Measurements from ENCODE around the gene TMED7. TPM values are rescaled to one million over a fixed set of nuclear protein-coding genes. Genes with fewer than 3 reads are reported as not detected.

The TMED7 gene
- total RNA-seq, 1 experiment from 2014 or later = 86.5 TPM

DNA sequence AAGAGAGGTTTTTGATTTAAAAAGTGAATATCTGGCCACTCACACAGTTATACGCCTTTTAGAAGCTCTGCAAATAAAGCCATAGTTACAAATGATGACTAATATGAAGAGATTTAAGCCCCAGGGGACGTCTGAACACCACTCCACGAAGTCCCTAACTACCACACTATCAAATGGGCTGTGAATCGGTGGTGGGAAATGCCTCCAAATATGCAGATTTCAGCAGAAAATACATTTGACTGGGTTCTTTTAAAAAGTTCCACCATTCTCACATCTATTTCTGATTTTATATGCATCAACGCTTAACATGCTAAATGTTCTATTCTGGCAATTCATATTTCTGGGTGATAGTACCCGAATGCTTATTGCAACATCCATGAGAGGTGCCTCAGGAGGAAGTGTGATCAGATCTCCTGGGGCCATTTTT is 46.1 kb downstream of the TMED7 start:
- 0 out of 2 replicates have a peak, but pooled peaks cover 3% of the 10 kb centered on the region for H3K4me1 Mint-ChIP-seq
- peaks cover 12% of the 10 kb centered on the region for H3K9me3 Mint-ChIP-seq
- ChIA-PET CTCF (no interaction called here), POLR2A (no interaction called here)
- ATAC-seq (no peak), DNase-seq (ENCODE audit: low spot score) (no peak)
- H3K36me3 Mint-ChIP-seq = peaks cover 4% of the 10 kb centered on the region
- H3K27me3 Mint-ChIP-seq (ENCODE audit: low read depth) = no peaks in the 10 kb centered on the region
- no peak overlapping the region for H3K27ac Mint-ChIP-seq
- H3K4me3 Mint-ChIP-seq = no peak overlapping the region
- TF ChIP-seq, protein P1, sequence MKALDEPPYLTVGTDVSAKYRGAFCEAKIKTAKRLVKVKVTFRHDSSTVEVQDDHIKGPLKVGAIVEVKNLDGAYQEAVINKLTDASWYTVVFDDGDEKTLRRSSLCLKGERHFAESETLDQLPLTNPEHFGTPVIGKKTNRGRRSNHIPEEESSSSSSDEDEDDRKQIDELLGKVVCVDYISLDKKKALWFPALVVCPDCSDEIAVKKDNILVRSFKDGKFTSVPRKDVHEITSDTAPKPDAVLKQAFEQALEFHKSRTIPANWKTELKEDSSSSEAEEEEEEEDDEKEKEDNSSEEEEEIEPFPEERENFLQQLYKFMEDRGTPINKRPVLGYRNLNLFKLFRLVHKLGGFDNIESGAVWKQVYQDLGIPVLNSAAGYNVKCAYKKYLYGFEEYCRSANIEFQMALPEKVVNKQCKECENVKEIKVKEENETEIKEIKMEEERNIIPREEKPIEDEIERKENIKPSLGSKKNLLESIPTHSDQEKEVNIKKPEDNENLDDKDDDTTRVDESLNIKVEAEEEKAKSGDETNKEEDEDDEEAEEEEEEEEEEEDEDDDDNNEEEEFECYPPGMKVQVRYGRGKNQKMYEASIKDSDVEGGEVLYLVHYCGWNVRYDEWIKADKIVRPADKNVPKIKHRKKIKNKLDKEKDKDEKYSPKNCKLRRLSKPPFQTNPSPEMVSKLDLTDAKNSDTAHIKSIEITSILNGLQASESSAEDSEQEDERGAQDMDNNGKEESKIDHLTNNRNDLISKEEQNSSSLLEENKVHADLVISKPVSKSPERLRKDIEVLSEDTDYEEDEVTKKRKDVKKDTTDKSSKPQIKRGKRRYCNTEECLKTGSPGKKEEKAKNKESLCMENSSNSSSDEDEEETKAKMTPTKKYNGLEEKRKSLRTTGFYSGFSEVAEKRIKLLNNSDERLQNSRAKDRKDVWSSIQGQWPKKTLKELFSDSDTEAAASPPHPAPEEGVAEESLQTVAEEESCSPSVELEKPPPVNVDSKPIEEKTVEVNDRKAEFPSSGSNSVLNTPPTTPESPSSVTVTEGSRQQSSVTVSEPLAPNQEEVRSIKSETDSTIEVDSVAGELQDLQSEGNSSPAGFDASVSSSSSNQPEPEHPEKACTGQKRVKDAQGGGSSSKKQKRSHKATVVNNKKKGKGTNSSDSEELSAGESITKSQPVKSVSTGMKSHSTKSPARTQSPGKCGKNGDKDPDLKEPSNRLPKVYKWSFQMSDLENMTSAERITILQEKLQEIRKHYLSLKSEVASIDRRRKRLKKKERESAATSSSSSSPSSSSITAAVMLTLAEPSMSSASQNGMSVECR (CRISPR knock-in tag; IDR thresholded peaks at IDR 0.05; ENCODE audit: borderline replicate concordance) = no peak
- TF ChIP-seq E2F5 (CRISPR knock-in tag; IDR thresholded peaks at IDR 0.05) = no peak
- no peak for TF ChIP-seq MYBL2 (CRISPR knock-in tag; IDR thresholded peaks at IDR 0.05)
- TF ChIP-seq, protein P2, sequence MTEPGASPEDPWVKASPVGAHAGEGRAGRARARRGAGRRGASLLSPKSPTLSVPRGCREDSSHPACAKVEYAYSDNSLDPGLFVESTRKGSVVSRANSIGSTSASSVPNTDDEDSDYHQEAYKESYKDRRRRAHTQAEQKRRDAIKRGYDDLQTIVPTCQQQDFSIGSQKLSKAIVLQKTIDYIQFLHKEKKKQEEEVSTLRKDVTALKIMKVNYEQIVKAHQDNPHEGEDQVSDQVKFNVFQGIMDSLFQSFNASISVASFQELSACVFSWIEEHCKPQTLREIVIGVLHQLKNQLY (CRISPR knock-in tag; IDR thresholded peaks at IDR 0.05) = no peak
- TF ChIP-seq ATF2 (CRISPR knock-in tag; IDR thresholded peaks at IDR 0.05; ENCODE audit: borderline replicate concordance, low read depth) = no peak
- no peak for TF ChIP-seq GTF2I (CRISPR knock-in tag; conservative IDR thresholded peaks at IDR 0.05)
- TF ChIP-seq, protein P3, sequence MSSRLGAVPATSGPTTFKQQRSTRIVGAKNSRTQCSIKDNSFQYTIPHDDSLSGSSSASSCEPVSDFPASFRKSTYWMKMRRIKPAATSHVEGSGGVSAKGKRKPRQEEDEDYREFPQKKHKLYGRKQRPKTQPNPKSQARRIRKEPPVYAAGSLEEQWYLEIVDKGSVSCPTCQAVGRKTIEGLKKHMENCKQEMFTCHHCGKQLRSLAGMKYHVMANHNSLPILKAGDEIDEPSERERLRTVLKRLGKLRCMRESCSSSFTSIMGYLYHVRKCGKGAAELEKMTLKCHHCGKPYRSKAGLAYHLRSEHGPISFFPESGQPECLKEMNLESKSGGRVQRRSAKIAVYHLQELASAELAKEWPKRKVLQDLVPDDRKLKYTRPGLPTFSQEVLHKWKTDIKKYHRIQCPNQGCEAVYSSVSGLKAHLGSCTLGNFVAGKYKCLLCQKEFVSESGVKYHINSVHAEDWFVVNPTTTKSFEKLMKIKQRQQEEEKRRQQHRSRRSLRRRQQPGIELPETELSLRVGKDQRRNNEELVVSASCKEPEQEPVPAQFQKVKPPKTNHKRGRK (CRISPR knock-in tag; IDR thresholded peaks at IDR 0.05; ENCODE audit: borderline replicate concordance) = no peak
- TF ChIP-seq PRRX2 (CRISPR knock-in tag; IDR thresholded peaks at IDR 0.05) = no peak
- no peak for TF ChIP-seq ESRRA (CRISPR knock-in tag; IDR thresholded peaks at IDR 0.05; ENCODE audit: borderline replicate concordance)
- TF ChIP-seq ZNF416 (CRISPR knock-in tag; IDR thresholded peaks at IDR 0.05) = no peak
- TF ChIP-seq, protein P4, sequence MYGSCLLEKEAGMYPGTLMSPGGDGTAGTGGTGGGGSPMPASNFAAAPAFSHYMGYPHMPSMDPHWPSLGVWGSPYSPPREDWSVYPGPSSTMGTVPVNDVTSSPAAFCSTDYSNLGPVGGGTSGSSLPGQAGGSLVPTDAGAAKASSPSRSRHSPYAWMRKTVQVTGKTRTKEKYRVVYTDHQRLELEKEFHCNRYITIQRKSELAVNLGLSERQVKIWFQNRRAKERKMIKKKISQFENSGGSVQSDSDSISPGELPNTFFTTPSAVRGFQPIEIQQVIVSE (CRISPR knock-in tag; IDR thresholded peaks at IDR 0.05; ENCODE audit: borderline replicate concordance) = no peak
- TF ChIP-seq ZNF396 (CRISPR knock-in tag; IDR thresholded peaks at IDR 0.05; ENCODE audit: borderline replicate concordance) = no peak
- TF ChIP-seq, protein P5, sequence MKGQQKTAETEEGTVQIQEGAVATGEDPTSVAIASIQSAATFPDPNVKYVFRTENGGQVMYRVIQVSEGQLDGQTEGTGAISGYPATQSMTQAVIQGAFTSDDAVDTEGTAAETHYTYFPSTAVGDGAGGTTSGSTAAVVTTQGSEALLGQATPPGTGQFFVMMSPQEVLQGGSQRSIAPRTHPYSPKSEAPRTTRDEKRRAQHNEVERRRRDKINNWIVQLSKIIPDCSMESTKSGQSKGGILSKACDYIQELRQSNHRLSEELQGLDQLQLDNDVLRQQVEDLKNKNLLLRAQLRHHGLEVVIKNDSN (CRISPR knock-in tag; IDR thresholded peaks at IDR 0.05) = no peak
- TF ChIP-seq ZBTB43 (CRISPR knock-in tag; IDR thresholded peaks at IDR 0.05) = no peak
- TF ChIP-seq ZSCAN18 (CRISPR knock-in tag; IDR thresholded peaks at IDR 0.05) = no peak
- TF ChIP-seq ZNF281 (CRISPR knock-in tag; IDR thresholded peaks at IDR 0.05) = no peak
- no peak for TF ChIP-seq ZNF138 (CRISPR knock-in tag; conservative IDR thresholded peaks at IDR 0.05)
- no peak for TF ChIP-seq ZNF671 (CRISPR knock-in tag; IDR thresholded peaks at IDR 0.05)
